Cortex of kidney (tissue), 1 donor: ENCODE data around the gene EPHA8.

Experiments used
- DNase-seq: peaks from one replicate; lab custom pipeline; 2025; lab: John Stamatoyannopoulos, UW

EPHA8 gene

GRCh38 chr1:22619252-22619651, 56.0 kb downstream of the EPHA8 start:
- DNase-seq, result no peak

GRCh38 chr1:22619798-22620197, 56.5 kb downstream of the EPHA8 start:
- DNase-seq, result no peak

- no peak for DNase-seq
Measured at GRCh38 chr1:22621761-22622160, 58.5 kb downstream of the EPHA8 start.

GRCh38 chr1:22625262-22625925, 62.1 kb downstream of the EPHA8 start:
- DNase-seq, result no peak

GRCh38 chr1:22626237-22627157, 63.2 kb downstream of the EPHA8 start:
- DNase-seq, result no peak

GRCh38 chr1:22627331-22627730, 64.0 kb downstream of the EPHA8 start:
- DNase-seq, result no peak

- DNase-seq, result no peak
Measured at GRCh38 chr1:22628698-22629444, 65.6 kb downstream of the EPHA8 start.

- DNase-seq, result no peak
Measured at GRCh38 chr1:22629886-22630285, 66.6 kb downstream of the EPHA8 start.

GRCh38 chr1:22633697-22634463, 70.6 kb downstream of the EPHA8 start:
- no peak for DNase-seq

- DNase-seq, result no peak
Measured at GRCh38 chr1:22635436-22635835, 72.1 kb downstream of the EPHA8 start.

- no peak for DNase-seq
Measured at GRCh38 chr1:22636353-22636752, 73.1 kb downstream of the EPHA8 start, which contains the start of gene C1QA. TSS of gene C1QA (plus strand) at chr1:22636628. CDS start at chr1:22637617, 989 bp downstream.

GRCh38 chr1:22636927-22637326, 73.6 kb downstream of the EPHA8 start:
- DNase-seq, result no peak

GRCh38 chr1:22637907-22638445, 74.7 kb downstream of the EPHA8 start:
- DNase-seq, result no peak

DNA sequence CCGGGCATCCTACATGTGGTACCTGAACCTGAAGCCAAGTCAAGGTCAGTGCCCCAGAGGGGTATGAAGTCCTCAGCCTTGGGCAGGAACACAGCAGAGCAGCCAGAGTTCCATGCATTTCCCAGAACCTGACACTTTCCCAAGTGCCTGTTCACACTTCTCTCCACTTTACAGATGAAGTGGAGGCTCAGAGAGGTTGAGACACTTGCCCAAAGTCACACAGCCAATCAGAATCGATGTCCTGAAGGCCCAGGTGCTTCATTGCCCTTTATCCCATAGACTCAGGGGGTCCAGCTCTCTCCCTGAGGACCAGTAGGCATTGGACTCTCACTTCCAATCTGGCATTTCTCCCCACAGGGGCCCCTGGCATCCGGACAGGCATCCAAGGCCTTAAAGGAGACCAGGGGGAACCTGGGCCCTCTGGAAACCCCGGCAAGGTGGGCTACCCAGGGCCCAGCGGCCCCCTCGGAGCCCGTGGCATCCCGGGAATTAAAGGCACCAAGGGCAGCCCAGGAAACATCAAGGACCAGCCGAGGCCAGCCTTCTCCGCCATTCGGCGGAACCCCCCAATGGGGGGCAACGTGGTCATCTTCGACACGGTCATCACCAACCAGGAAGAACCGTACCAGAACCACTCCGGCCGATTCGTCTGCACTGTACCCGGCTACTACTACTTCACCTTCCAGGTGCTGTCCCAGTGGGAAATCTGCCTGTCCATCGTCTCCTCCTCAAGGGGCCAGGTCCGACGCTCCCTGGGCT, 75.4 kb downstream of the EPHA8 start:
- DNase-seq, result no peak

DNA sequence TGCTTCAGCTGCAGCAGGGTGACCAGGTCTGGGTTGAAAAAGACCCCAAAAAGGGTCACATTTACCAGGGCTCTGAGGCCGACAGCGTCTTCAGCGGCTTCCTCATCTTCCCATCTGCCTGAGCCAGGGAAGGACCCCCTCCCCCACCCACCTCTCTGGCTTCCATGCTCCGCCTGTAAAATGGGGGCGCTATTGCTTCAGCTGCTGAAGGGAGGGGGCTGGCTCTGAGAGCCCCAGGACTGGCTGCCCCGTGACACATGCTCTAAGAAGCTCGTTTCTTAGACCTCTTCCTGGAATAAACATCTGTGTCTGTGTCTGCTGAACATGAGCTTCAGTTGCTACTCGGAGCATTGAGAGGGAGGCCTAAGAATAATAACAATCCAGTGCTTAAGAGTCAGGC, 76.0 kb downstream of the EPHA8 start:
- no peak for DNase-seq

DNA sequence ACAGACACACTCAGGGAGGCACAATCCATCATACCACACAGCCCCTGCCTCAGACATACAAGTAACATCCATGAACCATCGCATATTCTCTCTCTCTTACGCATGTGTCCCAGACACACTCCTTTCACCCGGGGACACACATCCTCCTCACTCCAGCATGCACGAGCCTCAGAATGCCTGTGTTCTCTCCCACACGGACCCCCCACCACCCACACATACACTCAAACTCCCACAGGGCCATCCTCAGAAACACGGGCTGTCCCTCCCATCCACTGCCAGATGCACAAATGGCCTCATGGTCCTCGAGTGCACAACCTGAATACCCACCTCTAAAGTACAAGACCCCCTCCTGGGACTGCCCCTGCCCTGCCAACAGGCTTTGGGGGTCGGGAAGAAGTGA, 78.0 kb downstream of the EPHA8 start:
- DNase-seq, result no peak

GRCh38 chr1:22641906-22642636, 78.8 kb downstream of the EPHA8 start:
- DNase-seq, result no peak

GRCh38 chr1:22643381-22643780, 80.1 kb downstream of the EPHA8 start, which contains the start of gene C1QC:
TSS of gene C1QC (plus strand) at chr1:22643633. CDS start at chr1:22644024, 391 bp downstream.
- DNase-seq, result no peak

DNA sequence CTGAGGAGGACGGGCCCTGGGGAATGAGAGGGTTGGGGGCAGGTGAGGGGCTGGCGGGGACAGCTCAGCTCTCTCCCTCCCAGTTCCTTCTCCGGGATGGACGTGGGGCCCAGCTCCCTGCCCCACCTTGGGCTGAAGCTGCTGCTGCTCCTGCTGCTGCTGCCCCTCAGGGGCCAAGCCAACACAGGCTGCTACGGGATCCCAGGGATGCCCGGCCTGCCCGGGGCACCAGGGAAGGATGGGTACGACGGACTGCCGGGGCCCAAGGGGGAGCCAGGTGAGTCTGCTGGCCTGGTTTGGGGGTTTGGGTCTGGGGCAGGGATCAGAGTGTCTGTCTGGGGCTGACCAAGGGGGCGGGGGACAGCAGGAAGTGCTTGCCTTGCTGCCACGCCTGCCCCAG, 80.6 kb downstream of the EPHA8 start:
- DNase-seq, result no peak

DNA sequence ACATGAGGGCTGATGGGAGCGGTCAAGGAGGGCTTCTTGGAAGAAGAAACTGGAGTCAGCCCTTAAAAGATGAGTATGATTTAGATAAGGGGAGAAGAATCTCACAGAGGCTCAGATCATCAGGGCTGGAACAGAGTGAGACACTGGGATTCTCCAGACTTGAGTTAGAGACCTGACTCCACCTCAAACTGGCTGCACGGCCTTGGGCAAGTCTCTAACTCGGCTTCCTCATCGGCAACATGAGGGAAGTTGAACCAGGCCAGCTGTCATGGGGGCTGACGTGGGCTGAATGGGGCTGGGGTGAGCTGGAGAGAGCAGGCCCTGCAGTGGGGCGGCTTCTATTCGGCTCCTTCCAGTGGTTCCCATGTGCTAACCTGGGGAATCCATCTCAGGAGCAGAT, 82.6 kb downstream of the EPHA8 start:
- DNase-seq, result no peak
